DLD1 (cell line): Measurements from ENCODE around the gene RPL10.

Experiments
- in situ Hi-C: cut with HindIII; loops from 2 replicates; pipeline ENCODE4 v1.10.0; 2017; ENCODE audit warnings: low sequenced_read_pairs

RPL10 gene

DNA sequence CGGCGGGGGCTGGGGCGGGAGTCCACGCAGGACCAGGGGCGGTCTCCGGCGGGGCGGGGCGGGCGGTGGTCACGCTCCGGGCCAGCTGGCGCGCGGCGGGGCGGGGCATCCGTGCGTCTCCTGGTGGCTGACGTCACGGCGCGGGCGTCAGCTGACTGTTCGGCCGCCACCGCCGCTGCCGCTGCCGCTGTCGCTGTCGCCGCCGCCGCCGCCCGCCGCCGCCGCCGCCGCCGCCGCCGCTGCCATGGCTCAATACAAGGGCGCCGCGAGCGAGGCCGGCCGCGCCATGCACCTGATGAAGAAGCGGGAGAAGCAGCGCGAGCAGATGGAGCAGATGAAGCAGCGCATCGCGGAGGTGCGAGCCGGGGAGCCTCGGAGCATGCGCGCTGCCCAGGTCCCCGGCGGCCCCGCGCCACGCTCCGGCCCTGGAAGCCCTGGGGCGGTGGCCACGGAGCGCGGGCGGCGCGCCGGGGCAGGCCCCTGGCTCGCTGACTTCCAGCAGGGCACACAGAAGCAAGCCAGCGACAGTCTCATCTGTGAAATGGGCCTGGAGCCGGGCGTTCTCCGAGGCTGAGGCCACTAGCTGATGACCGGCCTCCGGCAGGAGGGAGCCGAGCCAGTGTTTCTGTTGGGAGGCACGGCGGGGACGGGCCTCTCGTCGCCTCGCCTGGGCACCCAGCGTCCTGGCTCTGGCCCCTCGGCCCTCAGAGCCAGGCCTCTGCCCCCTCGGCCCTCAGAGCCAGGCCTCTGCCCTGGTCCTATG lies 46.0 kb downstream of the RPL10 start, which contains the start of gene FAM50A:
FAM50A (plus strand) TSS at position 150 of the 763 bp plus-strand sequence; CDS start at position 245, 95 bp downstream.
- in situ Hi-C loops, result no loop called here

DNA sequence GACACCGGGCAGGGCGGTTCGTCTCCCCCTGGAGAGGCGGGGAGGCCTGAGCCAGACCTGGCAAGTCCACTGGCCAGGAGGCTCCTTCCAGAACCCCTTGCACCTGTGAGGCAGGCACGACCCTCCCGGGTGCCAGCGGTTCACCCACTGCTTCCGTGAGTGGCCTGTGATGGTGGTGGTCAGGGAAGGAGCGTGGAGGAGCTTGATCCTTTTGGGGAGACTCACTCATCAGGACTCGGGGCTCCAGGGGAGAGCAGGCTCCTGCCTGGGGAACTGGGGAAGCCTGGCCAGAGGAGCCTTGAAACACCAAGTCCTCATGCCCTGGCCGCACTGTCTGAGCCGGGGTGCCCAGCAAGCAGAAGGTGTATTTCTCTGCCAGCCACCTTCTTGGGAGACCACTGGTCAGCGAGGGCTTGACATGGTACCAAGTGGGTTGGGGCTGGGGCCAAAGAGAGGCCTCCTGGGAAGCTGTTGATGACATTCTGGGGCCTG lies 46.6 kb downstream of the RPL10 start:
- in situ Hi-C loops, result no loop called here

DNA sequence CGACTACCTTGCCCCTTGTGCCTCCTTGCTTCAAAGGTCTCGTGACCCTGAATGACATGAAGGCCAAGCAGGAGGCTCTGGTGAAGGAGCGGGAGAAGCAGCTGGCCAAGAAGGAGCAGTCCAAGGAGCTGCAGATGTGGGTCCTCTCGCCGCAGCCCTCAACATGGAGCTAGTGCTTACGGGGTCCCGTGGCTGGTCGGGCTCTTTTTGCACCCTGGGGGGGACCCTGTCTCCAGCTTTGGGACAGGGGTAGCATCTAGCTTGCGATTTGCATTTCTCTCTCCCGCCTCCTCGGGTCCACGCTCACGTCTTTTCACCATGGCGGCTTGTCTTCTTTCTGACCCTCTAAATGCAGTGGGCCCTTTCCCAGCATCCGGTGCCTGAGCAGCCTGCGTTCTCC lies 47.6 kb downstream of the RPL10 start:
- in situ Hi-C loops, result no loop called here

DNA sequence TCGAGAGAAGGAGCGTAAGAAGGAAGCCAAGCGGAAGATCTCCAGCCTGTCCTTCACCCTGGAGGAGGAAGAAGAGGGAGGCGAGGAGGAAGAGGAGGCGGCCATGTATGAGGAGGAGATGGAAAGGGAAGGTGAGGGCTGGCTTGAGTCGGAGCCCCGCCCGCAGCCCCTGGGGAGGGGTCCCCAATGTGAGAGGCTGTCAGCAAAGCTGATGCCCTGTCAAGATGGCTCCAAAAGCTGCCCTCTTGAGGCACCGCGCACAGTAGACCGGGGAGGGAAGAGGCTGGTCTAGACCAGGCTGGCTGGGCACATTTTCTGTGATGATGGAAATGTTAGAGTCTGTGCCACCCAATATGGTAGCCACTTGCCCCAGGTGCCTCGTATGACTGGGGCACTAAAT lies 48.3 kb downstream of the RPL10 start:
- in situ Hi-C loops, result no loop called here

DNA sequence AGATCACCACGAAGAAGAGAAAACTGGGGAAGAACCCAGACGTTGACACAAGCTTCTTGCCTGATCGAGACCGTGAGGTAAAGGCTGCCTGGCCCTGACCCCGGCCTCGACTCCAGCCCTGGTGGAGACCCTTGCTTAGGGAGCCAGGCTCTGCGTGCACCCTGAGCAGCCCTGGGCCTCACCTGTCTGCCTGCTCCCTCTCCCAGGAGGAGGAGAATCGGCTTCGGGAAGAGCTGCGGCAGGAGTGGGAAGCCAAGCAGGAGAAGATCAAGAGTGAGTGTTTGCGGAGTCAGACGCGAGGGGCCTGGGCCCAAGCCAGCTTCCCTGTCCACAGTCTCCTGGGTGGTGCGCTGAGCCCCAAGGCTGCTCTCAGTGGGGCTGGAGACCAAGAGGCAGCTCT lies 50.3 kb downstream of the RPL10 start:
- in situ Hi-C loops, result no loop called here

DNA sequence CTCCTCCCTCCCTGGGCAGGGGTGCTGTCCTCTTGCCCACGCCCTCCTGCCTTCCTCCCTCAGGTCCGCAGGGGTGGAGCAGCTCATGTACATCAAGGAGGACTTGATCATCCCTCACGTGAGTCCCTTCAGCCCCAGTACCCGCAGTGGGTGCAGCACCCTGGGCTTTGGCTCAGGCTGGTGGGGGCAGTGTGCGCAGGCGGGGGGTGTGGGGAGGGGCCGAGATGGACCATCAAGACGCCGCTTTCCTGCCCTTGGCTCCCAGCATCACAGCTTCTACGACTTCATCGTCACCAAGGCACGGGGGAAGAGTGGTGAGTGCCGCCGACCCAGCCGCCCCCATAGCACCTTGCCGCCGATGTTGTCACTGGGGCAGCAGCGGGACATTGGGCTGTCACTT lies 51.4 kb downstream of the RPL10 start:
- in situ Hi-C loops, result no loop called here

DNA sequence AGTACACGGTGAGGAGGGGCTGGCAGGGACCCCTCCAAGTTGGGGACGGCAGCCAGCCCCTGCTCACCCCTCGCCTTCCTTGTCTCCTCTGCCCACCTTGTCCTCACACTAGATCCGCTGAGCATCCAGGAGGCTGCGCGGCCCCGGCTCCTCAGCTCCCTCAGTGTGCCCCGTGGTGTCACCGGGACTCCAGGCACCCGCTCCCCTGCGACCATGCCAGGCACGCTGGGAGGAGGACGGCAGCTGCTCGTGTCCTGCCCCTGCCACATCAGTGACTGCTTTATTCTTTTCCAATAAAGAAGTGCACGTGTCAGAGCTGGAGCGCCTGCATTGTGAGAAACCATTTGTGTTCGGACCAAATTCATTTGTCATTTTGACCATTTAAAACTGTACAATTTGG lies 52.1 kb downstream of the RPL10 start:
- in situ Hi-C loops, result no loop called here
